ENCODE measurements around the gene TRAPPC4.
"Not testable (repeated sequence)": the region's sequence is repeated elsewhere in the genome, so short reads cannot be mapped to it uniquely, and the experiment has no call there.

The TRAPPC4 gene

DNA sequence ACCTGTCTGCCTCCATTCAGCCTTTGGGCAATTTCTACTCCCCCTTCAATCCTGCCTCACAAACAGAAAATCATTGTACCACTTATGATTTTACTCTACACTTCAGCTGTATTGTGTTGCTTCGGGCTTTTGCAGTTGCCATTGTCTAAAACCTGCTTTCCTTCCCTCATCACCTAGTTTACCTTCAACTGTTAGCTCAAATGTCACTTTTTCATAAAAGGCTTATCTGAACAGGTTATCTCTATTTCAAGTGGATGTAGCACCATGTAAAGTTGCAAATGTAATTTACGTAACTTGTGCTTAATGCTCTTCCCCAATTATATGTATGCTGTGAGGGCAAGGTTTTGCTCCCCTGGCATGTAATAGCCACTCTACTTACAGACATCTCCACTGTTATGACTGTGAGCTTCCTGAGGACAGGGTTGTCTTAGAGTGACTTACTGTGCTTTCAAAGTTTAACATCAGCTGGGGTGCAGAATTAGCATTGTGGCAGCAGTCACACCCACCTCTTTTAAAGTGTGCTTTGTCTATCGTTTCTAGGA is 5.9 kb upstream of the TRAPPC4 start:
- DNase-seq, result no peak

DNA sequence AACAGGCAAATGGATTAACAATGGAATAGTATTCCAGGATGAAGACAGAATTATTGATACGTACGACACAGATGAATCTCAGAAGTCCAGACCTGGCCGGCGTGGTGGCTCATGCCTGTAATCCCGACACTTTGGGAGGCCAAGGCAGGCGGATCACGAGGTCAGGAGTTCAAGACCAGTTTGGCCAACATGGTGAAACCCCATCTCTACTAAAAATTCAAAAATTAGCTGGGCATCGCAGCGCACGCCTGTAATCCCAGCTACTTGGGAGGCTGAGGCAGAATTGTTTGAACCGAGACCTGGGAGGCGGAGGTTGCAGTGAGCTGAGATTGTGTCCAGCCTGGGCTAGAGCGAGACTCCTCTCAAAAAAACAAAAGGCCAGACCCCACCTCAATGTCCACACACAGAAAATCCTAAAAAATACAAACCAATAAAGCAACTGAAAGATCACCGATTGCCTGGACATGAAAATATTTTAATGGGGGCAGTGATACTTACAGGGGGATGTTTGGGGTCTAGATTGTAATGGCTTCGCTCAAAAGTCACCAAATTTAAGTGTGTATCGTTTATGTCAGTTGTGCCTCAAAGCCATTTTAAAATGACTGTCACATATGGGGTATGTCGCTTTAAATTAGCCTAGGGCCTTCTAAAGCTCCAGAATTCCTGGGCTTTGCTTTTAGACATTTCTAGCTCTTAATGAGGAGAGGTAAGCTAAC is 4.2 kb upstream of the TRAPPC4 start:
- DNase-seq, result no peak

DNA sequence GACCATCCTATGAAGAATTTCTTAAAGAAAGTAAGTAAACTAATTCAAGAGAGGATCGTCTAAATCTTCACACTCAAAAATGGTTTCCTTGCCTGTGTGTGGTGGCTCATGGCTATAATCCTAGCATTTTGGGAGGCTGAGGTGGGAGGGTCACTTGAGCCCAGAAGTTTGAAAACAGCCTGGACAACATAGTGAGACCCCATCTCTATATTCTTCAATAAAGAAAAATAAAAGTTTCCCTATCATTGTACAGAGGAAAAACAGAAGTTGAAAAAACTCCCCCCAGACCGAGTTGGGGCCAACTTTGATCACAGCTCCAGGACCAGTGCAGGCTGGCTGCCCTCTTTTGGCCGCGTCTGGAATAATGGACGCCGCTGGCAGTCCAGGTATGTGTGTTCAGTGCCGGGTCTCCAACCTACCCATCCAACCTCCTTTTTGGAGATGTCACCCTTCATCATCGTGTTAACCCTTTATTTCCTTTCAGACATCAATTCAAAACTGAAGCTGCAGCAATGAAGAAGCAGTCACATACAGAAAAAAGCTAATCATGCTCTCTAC is 3.4 kb upstream of the TRAPPC4 start:
- DNase-seq, result no peak

GRCh38 chr11:119016216-119017009 is 2.2 kb upstream of the TRAPPC4 start:
- DNase-seq, result no peak

DNA sequence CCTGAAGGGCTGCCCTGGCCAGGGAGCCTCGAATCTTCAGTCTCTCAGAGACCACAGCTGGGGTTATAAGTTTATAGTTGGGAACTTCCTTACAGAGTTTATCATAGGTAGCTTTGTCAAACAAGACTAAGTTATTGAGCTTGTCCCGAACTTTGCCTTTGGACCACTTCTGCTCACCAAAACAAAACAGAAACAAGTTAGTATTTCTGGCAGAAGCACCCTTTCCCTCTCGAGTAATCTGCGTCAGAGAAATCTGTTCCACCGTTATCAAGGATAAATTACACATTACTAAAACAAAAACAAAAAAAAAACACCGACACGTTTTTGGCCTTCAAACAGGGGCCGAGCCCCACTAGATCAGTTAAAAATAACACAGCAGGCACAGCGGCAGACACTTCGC is 1.2 kb upstream of the TRAPPC4 start:
- not testable (repeated sequence) for DNase-seq

GRCh38 chr11:119019996-119020395 is 1.4 kb downstream of the TRAPPC4 start:
- no peak for DNase-seq

DNA sequence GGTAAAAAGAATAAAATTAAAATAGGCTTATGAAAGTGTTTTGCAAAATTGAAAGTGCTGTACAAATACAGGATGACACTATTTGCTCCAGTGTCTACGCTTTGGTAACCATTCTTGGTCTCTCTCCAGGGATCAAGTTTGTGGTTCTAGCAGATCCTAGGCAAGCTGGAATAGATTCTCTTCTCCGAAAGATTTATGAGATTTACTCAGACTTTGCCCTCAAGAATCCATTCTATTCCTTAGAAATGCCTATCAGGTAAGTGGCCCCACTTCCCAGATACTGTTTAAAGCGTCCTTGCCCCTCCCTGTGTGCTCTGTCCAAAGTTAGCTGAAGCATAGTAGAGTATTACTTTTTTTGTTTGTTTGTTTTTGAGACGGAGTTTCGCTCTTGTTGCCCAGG is 3.1 kb downstream of the TRAPPC4 start:
- no peak for DNase-seq

GRCh38 chr11:119023741-119024140 is 5.2 kb downstream of the TRAPPC4 start:
- DNase-seq, result no peak

- no peak for DNase-seq
Measured at GRCh38 chr11:119024430-119025098, 6.0 kb downstream of the TRAPPC4 start.

- no peak for DNase-seq
Measured at GRCh38 chr11:119025099-119025473, 6.5 kb downstream of the TRAPPC4 start.

- DNase-seq, result no peak
Measured at GRCh38 chr11:119025541-119025940, 7.0 kb downstream of the TRAPPC4 start.

- no peak for DNase-seq
Measured at GRCh38 chr11:119025978-119026766, 7.6 kb downstream of the TRAPPC4 start.

GRCh38 chr11:119026970-119027369 is 8.4 kb downstream of the TRAPPC4 start:
- DNase-seq, result no peak

- no peak for DNase-seq
Measured at GRCh38 chr11:119027561-119028345, 9.2 kb downstream of the TRAPPC4 start.

DNA sequence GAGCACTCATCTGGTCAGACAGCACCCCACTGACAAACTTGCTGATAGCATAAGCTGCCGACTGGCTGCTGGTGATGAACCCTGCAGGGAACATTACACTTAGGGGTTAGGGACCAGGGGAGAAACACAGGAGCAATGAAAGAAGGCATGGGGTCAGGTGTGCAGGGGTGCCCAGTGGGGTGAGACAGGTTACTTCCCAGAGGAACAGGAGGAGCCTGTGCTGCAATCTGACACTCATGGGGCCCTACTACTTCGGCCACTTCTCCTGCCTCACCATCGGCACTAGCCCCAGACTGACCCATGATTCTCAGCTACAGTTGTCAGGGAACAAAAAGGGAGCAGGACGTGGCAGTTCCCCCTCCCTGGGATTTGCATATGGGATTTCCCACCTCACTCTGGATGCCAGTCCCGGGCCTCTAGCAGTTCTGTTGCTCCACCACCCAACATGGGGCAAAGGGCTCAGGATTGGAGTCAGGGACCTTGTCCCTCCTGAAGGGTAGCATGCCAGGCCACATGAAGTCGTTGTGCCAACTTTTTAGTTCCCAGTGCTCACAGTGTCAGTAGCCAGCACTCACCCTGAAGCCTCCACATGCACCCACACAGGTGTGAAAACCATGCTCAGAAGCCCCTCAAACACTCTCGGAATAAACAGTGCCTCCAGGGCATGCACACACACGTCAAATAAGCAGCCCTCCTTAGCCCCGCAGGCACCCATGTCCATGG is 9.9 kb downstream of the TRAPPC4 start:
- DNase-seq, result no peak

DNA sequence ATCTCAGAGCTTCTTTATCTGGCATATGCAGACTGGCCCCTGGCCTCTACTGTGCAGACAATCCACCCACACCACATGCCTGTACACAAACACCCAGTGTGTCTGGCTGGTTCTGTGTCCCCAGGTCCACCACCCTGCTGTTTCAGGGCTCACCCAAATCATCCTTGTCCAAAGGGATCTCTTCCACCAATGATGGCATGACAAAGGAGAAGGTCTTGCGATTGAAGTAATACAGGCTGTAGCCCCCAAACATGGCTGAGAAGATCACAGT is 10.4 kb downstream of the TRAPPC4 start:
- DNase-seq, result peak in 1 of 58 donors; percentile 12

GRCh38 chr11:119029340-119030028 is 10.9 kb downstream of the TRAPPC4 start:
- DNase-seq, result peak in 17 of 58 donors; percentile 3 to 39 (median 15)

- DNase-seq, result peak in 1 of 58 donors; percentile 40
Measured at GRCh38 chr11:119030029-119030328, 11.4 kb downstream of the TRAPPC4 start.

Measured in anterior cingulate cortex (tissue), 58 donors.